GM21825 (cell line): Measurements from ENCODE around the gene PRKCE.

Source experiments
- ATAC-seq: cut with Tn5 transposase; IDR thresholded peaks from one replicate; pipeline ENCODE4 v1.9.1; 2021; ENCODE audit warnings: mild to moderate bottlenecking, moderate library complexity; ENCODE audit not compliant: unreplicated experiment

The PRKCE gene

GRCh38 chr2:45750001-45750400 lies 98.5 kb downstream of the PRKCE start:
- no peak for ATAC-seq

GRCh38 chr2:45750484-45750883 lies 99.0 kb downstream of the PRKCE start:
- no peak for ATAC-seq

GRCh38 chr2:45753381-45753780 lies 101.9 kb downstream of the PRKCE start:
- ATAC-seq, result no peak

- ATAC-seq, result no peak
These were observed 102.9 kb downstream of the PRKCE start for GRCh38 chr2:45754131-45755010.

- no peak for ATAC-seq
These were observed 104.3 kb downstream of the PRKCE start for GRCh38 chr2:45755585-45756335.

GRCh38 chr2:45758018-45758417 lies 106.5 kb downstream of the PRKCE start:
- ATAC-seq, result no peak

- no peak for ATAC-seq
These were observed 107.9 kb downstream of the PRKCE start for GRCh38 chr2:45759310-45759851.

GRCh38 chr2:45761635-45762034 lies 110.2 kb downstream of the PRKCE start:
- ATAC-seq, result no peak

- ATAC-seq, result no peak
These were observed 111.8 kb downstream of the PRKCE start for GRCh38 chr2:45763255-45763654.

GRCh38 chr2:45763797-45764196 lies 112.3 kb downstream of the PRKCE start:
- ATAC-seq, result no peak

GRCh38 chr2:45765007-45765727 lies 113.7 kb downstream of the PRKCE start:
- no peak for ATAC-seq

GRCh38 chr2:45765728-45766254 lies 114.3 kb downstream of the PRKCE start:
- ATAC-seq, result no peak

GRCh38 chr2:45768208-45768607 lies 116.7 kb downstream of the PRKCE start:
- no peak for ATAC-seq

GRCh38 chr2:45769056-45769455 lies 117.6 kb downstream of the PRKCE start:
- no peak for ATAC-seq

- ATAC-seq, result no peak
These were observed 118.5 kb downstream of the PRKCE start for GRCh38 chr2:45769854-45770576.

GRCh38 chr2:45770811-45771210 lies 119.3 kb downstream of the PRKCE start:
- ATAC-seq, result no peak

GRCh38 chr2:45771261-45771660 lies 119.8 kb downstream of the PRKCE start:
- ATAC-seq, result no peak

- ATAC-seq, result no peak
These were observed 120.6 kb downstream of the PRKCE start for GRCh38 chr2:45772038-45772437.

GRCh38 chr2:45773909-45774308 lies 122.4 kb downstream of the PRKCE start:
- no peak for ATAC-seq

- no peak for ATAC-seq
These were observed 123.3 kb downstream of the PRKCE start for GRCh38 chr2:45774688-45775244.
